Stimulated activated naive CD8-positive, alpha-beta T cell treated with anti-CD3 and anti-CD28 coated beads, Interleukin-15, amount 100 ng/mL, for 72 hours (primary cell): ENCODE data around the gene TAB2.

Experiments used
- ATAC-seq: fragments of 150-1000 bp; cut with Tn5 transposase; 2 replicates; pipeline ENCODE4 v1.10.0; 2021; ENCODE audit warnings: mild to moderate bottlenecking, moderate library complexity
- DNase-seq, 2 donors: peaks; one replicate each; pipeline ENCODE4 v3.0.0; 2021 to 2022
- H3K27ac Mint-ChIP-seq, 2 donors: one replicate each; pipeline ENCODE4 v1.8.0; 2022; ENCODE audit warnings: mild to moderate bottlenecking in 2 of 2, mixed read lengths in 2 of 2, moderate library complexity in 2 of 2
- H3K27me3 Mint-ChIP-seq: one replicate; pipeline ENCODE4 v1.8.0; 2022; ENCODE audit warnings: mixed read lengths
- H3K4me1 Mint-ChIP-seq: one replicate; pipeline ENCODE4 v1.8.0; 2022; ENCODE audit warnings: mild to moderate bottlenecking, mixed read lengths
- H3K4me3 Mint-ChIP-seq, 2 donors: one replicate each; pipeline ENCODE4 v1.8.0; 2022; ENCODE audit warnings: mild to moderate bottlenecking in 2 of 2, mixed read lengths in 2 of 2, moderate library complexity in 1 of 2
- H3K9me3 Mint-ChIP-seq, 2 donors: one replicate each; pipeline ENCODE4 v1.8.0; 2022; ENCODE audit warnings: mixed read lengths in 2 of 2

The TAB2 gene

GRCh38 chr6:149425224-149425623, 107.7 kb downstream of the TAB2 start:
- Mint-ChIP-seq H3K4me3 (no peak overlapping the region), H3K4me1 (peaks cover 6% of the 10 kb centered on the region), H3K9me3 (no peaks in the 10 kb centered on the region), H3K27me3 (no peaks in the 10 kb centered on the region), H3K27ac (no peak overlapping the region)
- no peak for DNase-seq
- no peak for ATAC-seq

DNA sequence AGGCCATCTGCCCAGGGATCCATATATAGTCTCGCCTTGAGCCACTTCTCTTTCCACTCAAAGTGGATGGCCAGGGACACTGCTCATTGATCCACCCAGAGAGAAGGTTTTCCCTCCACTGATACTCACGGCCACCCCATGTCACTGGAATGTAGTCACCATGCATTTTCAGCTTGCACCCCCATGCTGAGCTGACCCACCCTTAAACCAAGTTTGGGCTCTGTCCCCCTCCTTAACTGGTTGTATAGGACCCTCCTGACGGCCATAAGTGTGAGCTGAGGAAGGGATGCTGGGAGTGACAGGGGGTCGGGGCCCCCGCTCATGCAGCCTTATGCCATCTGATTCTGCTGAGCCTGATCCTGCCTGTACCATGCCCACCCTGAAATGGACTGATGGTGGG, 108.2 kb downstream of the TAB2 start:
- Mint-ChIP-seq H3K9me3 (no peaks in the 10 kb centered on the region), H3K27ac (peak overlapping the region in 1 of 2 donors; percentile 55), H3K4me1 (peaks cover 6% of the 10 kb centered on the region), H3K27me3 (no peaks in the 10 kb centered on the region), H3K4me3 (no peak overlapping the region)
- ATAC-seq (no peak), DNase-seq (no peak)

- H3K4me1 Mint-ChIP-seq: peaks cover 12% of the 10 kb centered on the region
- no peaks in the 10 kb centered on the region for H3K27me3 Mint-ChIP-seq
- no peak overlapping the region for H3K4me3 Mint-ChIP-seq
- DNase-seq (no peak), ATAC-seq (no peak)
- H3K27ac Mint-ChIP-seq: peak overlapping the region in 1 of 2 donors; percentile 83
- no peaks in the 10 kb centered on the region for H3K9me3 Mint-ChIP-seq
Observed at GRCh38 chr6:149428606-149429005, 111.1 kb downstream of the TAB2 start.

- no peaks in the 10 kb centered on the region for H3K27me3 Mint-ChIP-seq
- no peaks in the 10 kb centered on the region for H3K9me3 Mint-ChIP-seq
- DNase-seq: no peak
- no peak overlapping the region for H3K4me3 Mint-ChIP-seq
- H3K4me1 Mint-ChIP-seq: peaks cover 12% of the 10 kb centered on the region
- peak overlapping the region; percentile 78 to 92 for H3K27ac Mint-ChIP-seq
- ATAC-seq: no peak
Observed at GRCh38 chr6:149429427-149430360, 112.2 kb downstream of the TAB2 start.

- peaks cover 16% of the 10 kb centered on the region for H3K4me1 Mint-ChIP-seq
- no peaks in the 10 kb centered on the region for H3K9me3 Mint-ChIP-seq
- H3K27ac Mint-ChIP-seq: peak overlapping the region in 1 of 2 donors; percentile 34
- DNase-seq (peak; percentile 86 to 89), ATAC-seq (peak; percentile 93)
- peak overlapping the region in 1 of 2 donors; percentile 75 for H3K4me3 Mint-ChIP-seq
- H3K27me3 Mint-ChIP-seq: no peaks in the 10 kb centered on the region
Observed at GRCh38 chr6:149431905-149432775, 114.6 kb downstream of the TAB2 start.

- H3K4me1 Mint-ChIP-seq: peaks cover 22% of the 10 kb centered on the region
- no peak overlapping the region for H3K4me3 Mint-ChIP-seq
- DNase-seq (no peak), ATAC-seq (no peak)
- H3K27ac Mint-ChIP-seq: no peak overlapping the region
- no peaks in the 10 kb centered on the region for H3K9me3 Mint-ChIP-seq
- H3K27me3 Mint-ChIP-seq: no peaks in the 10 kb centered on the region
Observed at GRCh38 chr6:149433405-149433804, 115.9 kb downstream of the TAB2 start.

DNA sequence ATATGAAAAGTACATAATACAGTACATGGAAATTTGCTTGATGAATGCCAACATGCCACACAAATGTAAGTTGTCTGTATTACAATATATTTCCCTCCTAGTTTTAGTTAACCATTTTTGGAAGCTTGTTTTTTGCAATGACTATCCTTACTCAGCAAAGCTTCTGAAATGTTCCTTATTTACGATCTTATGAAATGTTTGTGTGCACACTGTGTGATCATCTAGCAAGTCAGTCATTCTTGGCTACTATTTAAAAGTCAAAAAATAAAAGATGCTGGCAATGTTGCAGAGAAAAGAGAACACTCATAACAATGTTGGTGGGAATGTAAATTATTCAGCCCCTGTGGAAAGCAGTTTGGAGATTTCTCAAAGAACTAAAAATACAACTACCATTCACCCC, 116.4 kb downstream of the TAB2 start:
- DNase-seq: no peak
- H3K27me3 Mint-ChIP-seq: no peaks in the 10 kb centered on the region
- H3K4me3 Mint-ChIP-seq: no peak overlapping the region
- peaks cover 25% of the 10 kb centered on the region for H3K4me1 Mint-ChIP-seq
- no peak overlapping the region for H3K27ac Mint-ChIP-seq
- ATAC-seq: no peak
- H3K9me3 Mint-ChIP-seq: no peaks in the 10 kb centered on the region

DNA sequence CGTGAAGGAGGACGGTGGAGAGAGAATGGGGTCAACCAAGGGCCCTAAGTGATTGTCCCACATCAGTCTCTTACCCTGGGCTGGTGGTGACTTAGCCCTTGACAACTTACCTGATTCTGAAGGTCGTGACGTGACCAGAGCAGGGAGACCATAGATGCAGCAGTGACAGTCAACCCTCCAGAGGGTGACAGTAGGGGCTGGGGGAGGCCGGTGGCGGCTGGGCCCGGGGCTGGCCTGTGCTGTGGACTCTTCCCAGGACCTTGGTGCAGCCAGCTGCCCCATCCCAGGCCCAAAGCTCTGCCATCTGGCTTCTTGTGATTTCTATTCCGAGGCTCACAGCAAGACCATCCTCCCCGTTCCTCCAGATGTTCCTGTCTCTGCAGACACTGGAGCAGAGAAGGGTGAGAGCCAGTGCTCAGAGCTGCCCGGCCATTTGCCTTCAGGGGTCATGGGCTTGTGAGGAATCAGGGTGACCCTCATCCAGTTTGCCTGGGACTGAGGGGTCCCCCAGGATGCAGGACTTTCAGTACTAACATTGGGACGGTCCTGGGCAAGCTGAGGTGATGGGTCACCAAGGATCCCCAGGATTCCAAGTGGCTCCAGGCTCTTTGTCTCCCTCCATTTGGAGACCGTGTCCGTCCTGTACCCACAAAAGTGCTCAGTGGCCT, 118.5 kb downstream of the TAB2 start:
- ATAC-seq (no peak), DNase-seq (no peak)
- no peaks in the 10 kb centered on the region for H3K27me3 Mint-ChIP-seq
- H3K27ac Mint-ChIP-seq: no peak overlapping the region
- H3K4me3 Mint-ChIP-seq: no peak overlapping the region
- peaks cover 28% of the 10 kb centered on the region for H3K4me1 Mint-ChIP-seq
- no peaks in the 10 kb centered on the region for H3K9me3 Mint-ChIP-seq

DNA sequence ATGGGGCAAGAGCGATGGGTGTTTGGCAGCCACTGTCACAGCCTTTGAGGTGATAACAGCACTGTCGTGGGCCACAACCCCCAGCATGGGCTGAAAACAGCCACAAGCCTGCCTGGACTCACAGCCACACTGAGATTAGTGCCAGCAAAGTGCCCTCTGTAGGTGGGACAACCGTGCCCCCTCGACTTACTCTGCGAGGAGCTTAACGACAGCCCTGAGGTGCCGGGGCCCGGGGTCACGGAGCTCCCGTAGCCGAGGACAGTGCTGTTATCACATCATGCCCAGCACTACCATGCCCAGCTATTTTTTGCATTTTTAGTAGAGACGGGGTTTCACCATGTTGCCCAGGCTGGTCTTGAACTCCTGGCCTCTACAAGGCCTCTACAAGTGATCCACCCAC, 119.1 kb downstream of the TAB2 start:
- Mint-ChIP-seq H3K9me3 (no peaks in the 10 kb centered on the region), H3K4me3 (no peak overlapping the region), H3K4me1 (peaks cover 28% of the 10 kb centered on the region), H3K27ac (no peak overlapping the region), H3K27me3 (no peaks in the 10 kb centered on the region)
- no peak for ATAC-seq
- no peak for DNase-seq

- Mint-ChIP-seq H3K9me3 (no peaks in the 10 kb centered on the region), H3K4me1 (peaks cover 22% of the 10 kb centered on the region), H3K27me3 (no peaks in the 10 kb centered on the region), H3K27ac (no peak overlapping the region), H3K4me3 (no peak overlapping the region)
- DNase-seq (no peak), ATAC-seq (peak; percentile 63)
Observed at GRCh38 chr6:149437212-149437611, 119.7 kb downstream of the TAB2 start.

GRCh38 chr6:149438855-149439254, 121.3 kb downstream of the TAB2 start:
- peaks cover 29% of the 10 kb centered on the region for H3K4me1 Mint-ChIP-seq
- no peak overlapping the region for H3K4me3 Mint-ChIP-seq
- ATAC-seq (peak; percentile 65), DNase-seq (no peak)
- no peaks in the 10 kb centered on the region for H3K9me3 Mint-ChIP-seq
- H3K27me3 Mint-ChIP-seq: no peaks in the 10 kb centered on the region
- H3K27ac Mint-ChIP-seq: no peak overlapping the region

DNA sequence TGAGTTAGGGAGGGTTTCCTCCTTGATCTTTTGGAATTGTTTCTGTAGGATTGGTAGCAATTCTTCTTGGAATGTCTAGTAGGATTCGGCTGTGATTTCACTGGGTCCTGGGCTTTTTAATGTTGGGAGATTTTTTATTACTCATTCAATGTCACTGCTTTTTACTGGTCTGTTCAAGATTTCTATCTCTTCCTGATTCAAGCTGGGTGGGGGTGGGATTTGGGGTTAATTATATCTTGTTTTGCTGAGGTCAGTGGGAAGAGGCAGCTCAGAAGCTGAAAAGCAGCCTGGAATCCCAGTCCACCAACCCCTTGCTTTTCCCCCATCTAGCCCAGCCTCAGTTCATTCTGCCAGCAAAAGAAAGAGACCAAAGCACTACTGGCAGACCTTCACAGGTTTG, 122.1 kb downstream of the TAB2 start:
- H3K4me3 Mint-ChIP-seq: no peak overlapping the region
- peaks cover 29% of the 10 kb centered on the region for H3K4me1 Mint-ChIP-seq
- ATAC-seq (no peak), DNase-seq (no peak)
- H3K9me3 Mint-ChIP-seq: no peaks in the 10 kb centered on the region
- no peaks in the 10 kb centered on the region for H3K27me3 Mint-ChIP-seq
- peak overlapping the region; percentile 48 to 55 for H3K27ac Mint-ChIP-seq

DNA sequence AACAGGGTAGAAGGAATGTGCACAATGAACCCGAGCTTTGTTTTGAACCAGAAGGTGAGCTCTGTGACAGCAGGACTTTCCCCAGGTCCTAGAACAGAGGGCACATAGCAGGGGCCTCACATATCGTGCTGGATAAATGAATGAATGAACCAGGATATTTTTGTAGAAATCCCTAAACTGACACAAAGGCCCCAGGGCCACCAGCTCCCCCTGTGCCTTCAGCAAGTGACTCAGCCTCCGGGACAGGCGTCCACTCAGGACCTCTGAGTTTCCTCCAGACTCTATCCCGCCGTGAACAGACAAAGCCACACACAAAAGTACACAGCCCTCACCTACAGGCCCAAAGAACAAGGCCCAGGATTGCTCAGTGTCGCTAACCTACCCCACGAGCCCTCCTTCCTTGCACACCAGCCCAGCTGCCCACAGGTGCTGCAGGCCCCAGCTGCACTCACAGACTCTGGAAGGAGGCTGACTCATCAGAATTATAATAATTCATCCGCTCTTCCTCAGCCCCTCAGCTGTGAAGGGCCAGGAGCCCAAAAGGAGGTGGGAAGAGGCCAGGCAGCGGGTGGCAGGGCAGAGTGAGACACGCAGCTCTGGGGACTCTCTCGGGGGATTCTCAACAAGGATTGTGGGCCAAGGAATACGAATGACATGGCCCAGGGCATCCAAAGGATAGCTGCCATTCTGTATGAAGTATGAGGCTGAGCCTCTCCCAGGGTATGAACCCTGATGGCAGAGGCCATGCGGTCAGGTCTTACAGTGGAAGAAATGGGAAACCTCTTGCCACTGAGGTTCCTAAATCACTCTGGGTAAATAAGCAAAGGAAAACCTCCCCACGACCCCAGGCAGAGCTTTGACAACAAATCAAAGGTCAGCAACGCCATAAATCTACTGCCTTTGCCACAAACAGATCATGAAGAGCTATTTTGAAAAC, 123.5 kb downstream of the TAB2 start:
- DNase-seq: no peak
- Mint-ChIP-seq H3K4me1 (peaks cover 40% of the 10 kb centered on the region), H3K4me3 (no peak overlapping the region), H3K9me3 (no peaks in the 10 kb centered on the region), H3K27me3 (no peaks in the 10 kb centered on the region), H3K27ac (peak overlapping the region in 1 of 2 donors; percentile 81)
- no peak for ATAC-seq

DNA sequence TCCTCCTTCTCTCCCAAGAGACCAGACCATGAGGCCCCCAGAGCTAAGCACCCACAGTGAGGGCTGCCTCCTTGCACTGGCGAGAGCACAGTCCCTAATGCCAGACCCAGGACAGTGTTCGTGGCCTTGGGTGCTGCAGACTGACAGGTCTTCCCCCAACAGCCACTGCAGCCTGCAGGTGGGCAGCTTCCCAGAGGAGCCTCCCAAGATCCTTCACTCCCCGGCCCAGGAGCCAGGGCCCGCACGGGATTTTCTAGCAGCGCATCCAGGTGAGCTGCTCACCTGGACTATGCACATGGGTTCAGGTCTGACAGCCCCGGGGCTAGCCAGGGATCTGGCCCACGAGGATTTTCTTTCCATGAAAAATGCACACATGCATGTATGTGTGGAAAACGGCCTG, 124.2 kb downstream of the TAB2 start:
- Mint-ChIP-seq H3K4me1 (peaks cover 48% of the 10 kb centered on the region), H3K9me3 (no peaks in the 10 kb centered on the region), H3K27me3 (no peaks in the 10 kb centered on the region), H3K4me3 (no peak overlapping the region), H3K27ac (peak overlapping the region in 1 of 2 donors; percentile 81)
- ATAC-seq: no peak
- no peak for DNase-seq
